OCI-LY7 (cell line): ENCODE measurements around the gene NEAT1. TPM values are rescaled to one million over a fixed set of nuclear protein-coding genes. Genes with fewer than 3 reads are reported as not detected.

Experiments
- BruUV-seq: library from RNA; stranded (reverse); fragments of 400-500 nt; replicated peaks from 2 replicates; lab custom pipeline; 2021; lab: Mats Ljungman, UMichigan
- CTCF ChIA-PET: fragments of 300-600 bp; sonication (Branson Sonifier 250); formaldehyde crosslinking; loops from one replicate; lab custom pipeline; 2022; ENCODE audit warnings: antibody characterized with exemption; ENCODE audit not compliant: unreplicated experiment; lab: Charles Lee
- POLR2A ChIA-PET: fragments of 300-600 bp; sonication (Branson Sonifier 250); formaldehyde crosslinking; loops from one replicate; lab custom pipeline; 2022; ENCODE audit warnings: antibody characterized with exemption; lab: Charles Lee
- DNase-seq: peaks from one replicate; pipeline ENCODE4 v3.0.0-alpha.2; 2015; ENCODE audit warnings: low spot score
- H2AFZ ChIP-seq: fragments of 200-600 bp; sonication (generic), shearing (Covaris generic); 2 replicates; pipeline ENCODE4 v1.6.1; 2014; ENCODE audit warnings: mild to moderate bottlenecking, antibody characterized with exemption, low read length, moderate library complexity
- H3K27ac ChIP-seq: fragments of 200-600 bp; sonication (generic); 2 replicates; pipeline ENCODE4 v1.5.1; 2014; ENCODE audit warnings: mixed run types, low read depth, mild to moderate bottlenecking, moderate library complexity, low read length, inconsistent platforms; ENCODE audit not compliant: poor library complexity, severe bottlenecking
- H3K36me3 ChIP-seq: fragments of 200-600 bp; sonication (generic); 2 replicates; pipeline ENCODE4 v1.6.1; 2014; ENCODE audit warnings: mild to moderate bottlenecking, antibody characterized with exemption, low read length, moderate library complexity, mixed read lengths; ENCODE audit not compliant: insufficient read depth
- H3K4me1 ChIP-seq: fragments of 200-600 bp; sonication (generic); 2 replicates; pipeline ENCODE4 v1.5.1; 2014; ENCODE audit warnings: mild to moderate bottlenecking, low read length; ENCODE audit not compliant: insufficient read depth, poor library complexity, severe bottlenecking
- H3K4me2 ChIP-seq: fragments of 200-600 bp; sonication (generic); 2 replicates; pipeline ENCODE4 v1.6.1; 2014; ENCODE audit warnings: mild to moderate bottlenecking, low read length
- H3K4me3 ChIP-seq: fragments of 200-600 bp; sonication (generic); 2 replicates; pipeline ENCODE4 v1.5.1; 2014; ENCODE audit warnings: mild to moderate bottlenecking, low read depth, low read length; ENCODE audit not compliant: poor library complexity, severe bottlenecking
- H3K79me2 ChIP-seq: fragments of 200-600 bp; sonication (generic); 2 replicates; pipeline ENCODE4 v1.6.1; 2016; ENCODE audit warnings: low read depth, mild to moderate bottlenecking, low read length, moderate library complexity, mixed read lengths; ENCODE audit not compliant: insufficient read depth
- H3K9me2 ChIP-seq: fragments of 200-600 bp; sonication (generic); 2 replicates; pipeline ENCODE4 v1.6.1; 2016; ENCODE audit warnings: mild to moderate bottlenecking, low read length, mixed read lengths; ENCODE audit not compliant: insufficient read depth
- H3K9me3 ChIP-seq: fragments of 200-600 bp; sonication (generic); 2 replicates; pipeline ENCODE4 v1.6.1; 2014; ENCODE audit warnings: mild to moderate bottlenecking, mixed run types, low read length, mixed read lengths
- H4K20me1 ChIP-seq: fragments of 200-600 bp; sonication (generic); 2 replicates; pipeline ENCODE4 v1.6.1; 2014; ENCODE audit warnings: mild to moderate bottlenecking, antibody characterized with exemption, low read length, moderate library complexity, mixed read lengths; ENCODE audit not compliant: insufficient read depth
- EZH2phosphoT487 ChIP-seq: fragments of 200-600 bp; sonication (generic); IDR thresholded peaks from 2 replicates; pipeline ENCODE4 v1.6.1; 2018; ENCODE audit warnings: low read depth, borderline replicate concordance, mild to moderate bottlenecking, mixed run types, antibody characterized with exemption, low read length, moderate library complexity, mixed read lengths
- intact Hi-C: fragments of 100-400 bp; cut with micrococcal nuclease; formaldehyde crosslinking; loops from one replicate; pipeline ENCODE4 v1.10.0; 2022; ENCODE audit not compliant: unreplicated experiment
- total RNA-seq, 2 experiments: library from RNA; depleted of rRNA in 1 of 2; stranded (reverse); fragments of >200 nt in 1 of 2; shearing (Covaris generic) in 1 of 2; gene quantifications; 2 replicates each; pipeline ENCODE4 v1.2.3, GENCODE V29; 2014 to 2022
- TF ChIP-seq, protein P1 (sequence below): fragments of 200-600 bp; sonication (generic); conservative IDR thresholded peaks from 2 replicates; pipeline ENCODE4 v1.5.1; 2014; ENCODE audit warnings: mild to moderate bottlenecking, antibody characterized with exemption, low read length, moderate library complexity, mixed read lengths

The NEAT1 gene
- total RNA-seq, 2 experiments from 2014 or later: 30.1 to 440 TPM

DNA sequence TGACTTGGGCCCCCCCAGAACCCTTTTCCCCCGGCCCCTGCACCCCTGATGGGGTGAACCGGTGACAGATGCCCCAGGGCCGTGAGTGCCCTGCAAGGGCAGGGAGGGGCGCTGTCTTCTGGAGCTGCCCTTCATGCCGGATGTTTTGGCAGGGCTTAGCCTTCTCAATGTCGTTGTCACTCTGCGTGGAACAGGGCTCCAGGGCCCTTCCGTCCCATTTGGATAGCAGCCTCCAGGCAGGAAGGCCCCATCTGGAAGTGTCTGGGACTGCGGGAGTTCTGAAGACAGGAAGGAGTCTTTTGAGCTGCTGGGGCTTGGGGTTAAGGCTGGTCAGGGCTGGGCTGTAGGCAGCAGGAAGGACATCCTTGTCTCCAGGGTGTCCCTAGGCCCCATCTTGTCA lies 31.6 kb upstream of the NEAT1 start:
- no peaks in the 10 kb centered on the region for H3K9me3 ChIP-seq
- H3K4me1 ChIP-seq: peaks cover 19% of the 10 kb centered on the region
- peaks cover 36% of the 10 kb centered on the region; the same call in 1 of the 2 replicates for H3K36me3 ChIP-seq
- H3K4me2 ChIP-seq: no peak overlapping the region
- intact Hi-C loops: no loop called here
- no peak for TF ChIP-seq EZH2phosphoT487
- TF ChIP-seq, protein P1, sequence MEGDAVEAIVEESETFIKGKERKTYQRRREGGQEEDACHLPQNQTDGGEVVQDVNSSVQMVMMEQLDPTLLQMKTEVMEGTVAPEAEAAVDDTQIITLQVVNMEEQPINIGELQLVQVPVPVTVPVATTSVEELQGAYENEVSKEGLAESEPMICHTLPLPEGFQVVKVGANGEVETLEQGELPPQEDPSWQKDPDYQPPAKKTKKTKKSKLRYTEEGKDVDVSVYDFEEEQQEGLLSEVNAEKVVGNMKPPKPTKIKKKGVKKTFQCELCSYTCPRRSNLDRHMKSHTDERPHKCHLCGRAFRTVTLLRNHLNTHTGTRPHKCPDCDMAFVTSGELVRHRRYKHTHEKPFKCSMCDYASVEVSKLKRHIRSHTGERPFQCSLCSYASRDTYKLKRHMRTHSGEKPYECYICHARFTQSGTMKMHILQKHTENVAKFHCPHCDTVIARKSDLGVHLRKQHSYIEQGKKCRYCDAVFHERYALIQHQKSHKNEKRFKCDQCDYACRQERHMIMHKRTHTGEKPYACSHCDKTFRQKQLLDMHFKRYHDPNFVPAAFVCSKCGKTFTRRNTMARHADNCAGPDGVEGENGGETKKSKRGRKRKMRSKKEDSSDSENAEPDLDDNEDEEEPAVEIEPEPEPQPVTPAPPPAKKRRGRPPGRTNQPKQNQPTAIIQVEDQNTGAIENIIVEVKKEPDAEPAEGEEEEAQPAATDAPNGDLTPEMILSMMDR: no peak
- H3K27ac ChIP-seq: no peak overlapping the region
- no peak overlapping the region for H2AFZ ChIP-seq
- POLR2A ChIA-PET: interaction anchor here (0.6 kb wide), 3 partner anchors 9 to 59 kb away, joined by 3 to 4 read pairs (median 3); no protein-coding TSS in a partner anchor
- H3K9me2 ChIP-seq: no peaks in the 10 kb centered on the region
- no peaks in the 10 kb centered on the region for H4K20me1 ChIP-seq
- no TSS peak for BruUV-seq
- CTCF ChIA-PET: interaction anchor here (0.6 kb wide), 1 partner anchor 71 kb away, joined by 3 read pairs; no protein-coding TSS in a partner anchor
- peaks cover 7% of the 10 kb centered on the region; the same call in 1 of the 2 replicates for H3K79me2 ChIP-seq
- H3K4me3 ChIP-seq: no peak overlapping the region
- no peak for DNase-seq

DNA sequence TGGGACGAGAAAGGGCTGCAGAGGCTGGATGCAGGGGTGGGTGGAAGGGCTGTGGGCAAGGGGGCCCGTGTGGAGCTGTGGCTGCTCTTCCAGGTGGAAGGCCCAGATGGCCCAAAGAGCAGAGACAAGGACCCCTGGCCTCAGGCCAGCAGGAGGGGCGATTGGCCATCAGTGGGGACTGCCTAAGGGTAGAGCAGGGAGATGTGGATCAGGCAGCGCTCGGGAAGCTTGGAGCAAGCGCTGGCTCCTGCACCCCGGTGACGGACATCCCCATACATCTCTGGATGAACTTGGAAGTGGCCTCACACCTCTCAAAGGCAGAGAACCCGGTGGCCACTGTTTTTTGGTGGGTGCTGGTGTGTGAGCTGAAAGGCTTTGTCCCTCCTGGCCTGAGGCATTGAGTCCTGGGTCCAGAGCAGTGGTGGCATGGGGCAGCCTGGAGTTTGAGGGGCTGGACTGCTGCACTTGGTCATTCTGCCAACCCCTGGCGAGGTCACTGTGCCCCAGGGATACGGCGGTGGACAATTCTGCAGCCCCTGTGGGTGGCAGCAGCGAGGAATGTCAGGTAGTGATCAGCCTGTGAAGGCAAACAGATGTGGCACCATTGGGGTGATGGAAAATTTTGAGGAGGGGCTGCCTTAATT lies 30.3 kb upstream of the NEAT1 start:
- H4K20me1 ChIP-seq: no peaks in the 10 kb centered on the region
- DNase-seq: no peak
- H2AFZ ChIP-seq: no peak overlapping the region
- ChIA-PET POLR2A (interaction anchor here (1.0 kb wide), 1 partner anchor 10 kb away, joined by 3 read pairs; no protein-coding TSS in a partner anchor), CTCF (no interaction called here)
- no peak overlapping the region for H3K27ac ChIP-seq
- H3K4me3 ChIP-seq: no peak overlapping the region
- no peaks in the 10 kb centered on the region for H3K9me3 ChIP-seq
- H3K4me1 ChIP-seq: peaks cover 12% of the 10 kb centered on the region
- BruUV-seq: no TSS peak
- H3K36me3 ChIP-seq: peaks cover 44% of the 10 kb centered on the region; the same call in 1 of the 2 replicates
- peaks cover under 1% of the 10 kb centered on the region; the same call in 1 of the 2 replicates for H3K79me2 ChIP-seq
- H3K9me2 ChIP-seq: no peaks in the 10 kb centered on the region
- intact Hi-C loops: no loop called here
- TF ChIP-seq EZH2phosphoT487: no peak
- TF ChIP-seq, protein P1: no peak
- H3K4me2 ChIP-seq: no peak overlapping the region

DNA sequence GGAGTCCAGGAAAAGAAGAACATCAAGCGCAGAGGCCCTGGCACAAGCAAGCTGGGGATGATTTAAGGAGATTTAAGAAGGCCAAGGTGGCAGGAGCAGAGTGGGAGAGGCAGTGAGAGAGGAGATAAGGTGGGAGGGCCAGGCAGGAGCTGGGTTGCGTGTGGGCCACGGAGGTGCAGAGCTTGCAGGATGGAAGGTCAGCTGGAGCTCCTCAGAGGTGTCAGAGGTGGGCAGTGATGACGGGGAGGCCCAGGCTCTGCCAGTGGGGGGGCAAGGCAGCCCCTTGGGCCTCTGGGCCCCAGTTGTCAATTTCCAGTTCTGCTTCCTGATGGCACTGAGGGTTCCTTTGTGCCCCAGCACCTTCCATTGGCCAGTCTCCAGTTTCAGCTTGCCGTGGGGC lies 29.7 kb upstream of the NEAT1 start:
- H3K9me2 ChIP-seq: no peaks in the 10 kb centered on the region
- ChIA-PET CTCF (no interaction called here), POLR2A (interaction anchor here (1.0 kb wide), 1 partner anchor 9 kb away, joined by 3 read pairs; no protein-coding TSS in a partner anchor)
- peaks cover 7% of the 10 kb centered on the region for H3K4me1 ChIP-seq
- no TSS peak for BruUV-seq
- H2AFZ ChIP-seq: no peak overlapping the region
- TF ChIP-seq, protein P1: no peak
- no peak for TF ChIP-seq EZH2phosphoT487
- no peak overlapping the region for H3K4me3 ChIP-seq
- intact Hi-C loops: no loop called here
- H4K20me1 ChIP-seq: no peaks in the 10 kb centered on the region
- DNase-seq: no peak
- peaks cover 47% of the 10 kb centered on the region; the same call in 1 of the 2 replicates for H3K36me3 ChIP-seq
- H3K9me3 ChIP-seq: no peaks in the 10 kb centered on the region
- no peaks in the 10 kb centered on the region for H3K79me2 ChIP-seq
- H3K4me2 ChIP-seq: no peak overlapping the region
- no peak overlapping the region for H3K27ac ChIP-seq
